Activated naive CD4-positive, alpha-beta T cell treated with anti-CD3 and anti-CD28 coated beads, Interleukin-2, amount 50 U/mL, for 72 hours (primary cell): ENCODE data around the gene BOK. TPM values are rescaled to one million over a fixed set of nuclear protein-coding genes. Genes with fewer than 3 reads are reported as not detected.
"Not testable (repeated sequence)": the region's sequence is repeated elsewhere in the genome, so short reads cannot be mapped to it uniquely, and the experiment has no call there.

Experiments used
- ATAC-seq, 2 donors: fragments of 150-1000 bp; cut with Tn5 transposase; 2 replicates each; pipeline ENCODE4 v1.10.0; 2021; ENCODE audit warnings: mild to moderate bottlenecking in 2 of 2, moderate library complexity in 2 of 2
- DNase-seq, 2 donors: peaks; one replicate each; pipeline ENCODE4 v3.0.0; 2021 to 2022; ENCODE audit warnings: low spot score in 2 of 2
- H3K27ac Mint-ChIP-seq, 2 donors: one replicate each; pipeline ENCODE4 v1.8.0; 2022; ENCODE audit warnings: mild to moderate bottlenecking in 2 of 2, mixed read lengths in 2 of 2
- H3K36me3 Mint-ChIP-seq, 2 donors: one replicate each; pipeline ENCODE4 v1.8.0; 2022; ENCODE audit warnings: mixed read lengths in 2 of 2
- H3K9me3 Mint-ChIP-seq, 2 donors: one replicate each; pipeline ENCODE4 v1.8.0; 2022; ENCODE audit warnings: mixed read lengths in 2 of 2
- total RNA-seq, 2 donors: library from RNA; stranded (reverse); gene quantifications; one replicate each; pipeline ENCODE4 v1.2.3, GENCODE V29; 2022

Gene BOK
- total RNA-seq, 2 donors from 2014 or later = 0.35 TPM; not detected in 1

DNA sequence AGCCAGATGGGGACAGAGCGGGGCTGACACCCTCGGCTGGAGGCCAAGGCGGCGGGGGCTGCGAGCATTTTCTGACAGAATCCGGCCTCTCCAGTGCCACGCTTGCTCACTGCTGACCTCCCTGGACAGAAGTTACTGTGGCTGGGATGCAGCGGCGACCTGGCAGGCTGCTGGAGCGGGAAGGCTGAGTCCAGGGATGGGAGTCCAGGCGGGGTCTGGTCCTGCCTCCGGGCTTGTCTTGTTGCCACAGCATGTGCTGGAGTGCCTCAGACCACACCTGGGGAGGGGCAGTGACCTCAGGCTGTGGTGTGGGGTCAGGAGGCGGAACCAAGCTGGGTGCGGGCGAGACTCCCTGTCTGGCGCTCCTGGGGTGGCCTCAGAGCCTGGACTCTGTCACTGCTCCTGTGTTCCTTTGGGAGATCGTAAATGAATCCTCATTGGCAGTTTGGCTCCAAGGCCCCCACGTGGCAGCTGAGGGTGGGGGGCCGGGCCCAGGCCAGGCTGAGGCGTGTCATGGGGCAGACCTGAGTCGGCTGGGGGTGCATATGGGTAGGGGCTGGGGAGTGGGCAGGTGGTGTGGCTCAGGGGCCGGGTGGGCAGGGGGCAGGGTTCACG is 5.5 kb downstream of the BOK start:
- no peak for DNase-seq
- H3K36me3 Mint-ChIP-seq = no peaks in the 10 kb centered on the region

DNA sequence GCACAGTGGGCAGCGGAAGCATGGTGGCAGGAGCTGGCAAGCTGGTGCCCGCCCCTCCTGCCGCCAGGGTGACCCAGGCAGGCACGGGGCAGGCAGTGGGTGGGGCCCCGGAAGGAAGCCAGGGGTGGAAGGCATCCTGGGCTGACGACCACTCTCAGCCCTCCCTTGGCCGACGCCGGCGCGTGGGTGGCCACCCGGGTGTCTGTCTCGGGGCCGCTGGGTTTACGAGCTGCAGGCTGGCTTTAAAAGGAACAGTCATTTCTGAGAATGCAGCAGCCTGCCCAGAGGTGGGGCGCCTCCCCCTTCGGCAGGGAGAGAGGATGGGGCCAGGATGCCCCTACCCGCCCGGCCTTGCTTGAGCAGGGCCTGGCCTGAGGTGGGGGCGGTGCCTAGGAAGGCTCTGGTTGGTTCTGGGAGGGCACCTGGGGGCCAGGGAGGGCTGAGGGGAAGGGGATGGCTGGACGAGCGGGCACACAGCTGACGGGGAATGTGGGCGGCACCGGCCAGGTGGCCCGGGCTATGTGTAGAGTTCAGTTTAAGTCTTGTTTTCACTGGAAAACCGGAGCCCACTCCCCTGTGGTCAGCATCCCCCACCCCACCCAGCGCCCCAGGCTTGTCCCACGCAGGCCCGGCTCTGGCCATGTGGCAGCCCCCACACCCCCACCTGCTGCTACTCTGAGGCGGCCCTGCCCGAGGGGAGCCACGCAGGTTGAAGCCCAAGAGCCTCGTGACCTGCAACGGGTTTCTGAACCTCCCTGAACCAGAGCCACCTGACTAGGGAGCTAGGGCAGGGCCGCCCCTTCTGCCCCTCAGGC is 6.3 kb downstream of the BOK start:
- no peak overlapping the region for H3K27ac Mint-ChIP-seq
- no peak for ATAC-seq
- no peaks in the 10 kb centered on the region for H3K9me3 Mint-ChIP-seq

More for the DNA sequence above, 5.5 kb downstream of the BOK start:
- Mint-ChIP-seq H3K27ac (no peak overlapping the region), H3K9me3 (no peaks in the 10 kb centered on the region)
- ATAC-seq = no peak

DNA sequence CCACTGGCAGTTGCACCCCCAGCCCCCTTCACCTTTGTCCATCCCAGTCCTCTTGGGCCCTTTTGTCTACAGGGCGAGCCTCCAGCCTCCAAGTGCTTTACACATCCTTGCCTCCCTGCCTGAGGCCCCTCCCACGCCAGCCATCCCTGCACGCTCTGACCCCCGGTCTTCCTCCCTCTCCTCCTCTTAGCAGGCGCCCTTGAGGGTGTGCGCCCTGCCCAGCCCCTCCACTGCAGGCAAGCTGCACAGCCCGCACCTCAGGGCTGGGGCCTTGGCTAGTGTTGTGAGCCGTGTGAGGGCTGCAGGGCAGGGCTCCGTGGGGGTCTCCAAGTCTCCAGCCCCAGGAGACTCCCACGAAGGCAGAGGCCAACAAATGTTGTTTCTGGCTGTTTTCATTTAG is 6.9 kb downstream of the BOK start:
- DNase-seq = no peak
- Mint-ChIP-seq H3K36me3 (no peaks in the 10 kb centered on the region), H3K9me3 (no peaks in the 10 kb centered on the region), H3K27ac (no peak overlapping the region)
- no peak for ATAC-seq

More for the DNA sequence above, 6.3 kb downstream of the BOK start:
- no peak for DNase-seq
- no peaks in the 10 kb centered on the region for H3K36me3 Mint-ChIP-seq

DNA sequence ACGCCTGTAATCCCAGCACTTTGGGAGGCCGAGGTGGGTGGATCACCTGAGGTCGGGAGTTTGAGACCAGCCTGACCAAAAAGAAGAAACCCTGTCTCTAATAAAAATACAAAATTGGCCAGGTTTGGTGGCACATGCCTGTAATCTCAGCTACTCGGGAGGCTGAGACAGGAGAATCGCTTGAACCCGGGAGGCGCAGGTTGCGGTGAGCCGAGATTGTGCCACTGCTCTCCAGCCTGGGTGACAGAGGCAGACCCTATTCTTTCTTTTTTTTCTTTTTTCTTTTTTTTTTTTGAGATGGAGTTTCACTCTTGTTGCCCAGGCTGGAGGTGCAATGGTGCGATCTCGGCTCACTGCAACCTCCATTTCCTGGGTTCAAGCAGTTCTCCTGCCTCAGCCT is 7.5 kb downstream of the BOK start:
- ATAC-seq, H3K9me3 Mint-ChIP-seq, H3K27ac Mint-ChIP-seq, DNase-seq, H3K36me3 Mint-ChIP-seq: not testable (repeated sequence)

DNA sequence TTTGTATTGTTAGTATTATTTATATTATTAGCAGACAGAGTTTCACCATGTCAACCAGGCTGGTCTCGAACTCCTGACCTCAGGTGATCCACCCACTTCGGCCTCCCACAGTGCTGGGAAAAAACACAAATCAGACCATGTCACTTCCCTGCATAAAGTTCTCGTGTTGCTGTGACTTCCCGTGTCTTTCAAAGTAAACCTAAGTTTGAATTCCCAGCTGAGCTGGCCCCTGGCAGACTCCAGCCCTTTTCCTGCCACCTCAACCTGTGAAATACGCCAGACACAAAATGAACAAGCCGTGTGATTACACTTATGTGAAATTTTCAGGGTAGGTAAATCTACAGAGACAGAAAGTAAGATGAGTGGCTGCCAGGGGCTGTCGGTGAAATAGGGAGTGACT is 7.9 kb downstream of the BOK start:
- Mint-ChIP-seq H3K27ac (no peak overlapping the region), H3K9me3 (no peaks in the 10 kb centered on the region), H3K36me3 (no peaks in the 10 kb centered on the region)
- ATAC-seq (no peak), DNase-seq (no peak)

DNA sequence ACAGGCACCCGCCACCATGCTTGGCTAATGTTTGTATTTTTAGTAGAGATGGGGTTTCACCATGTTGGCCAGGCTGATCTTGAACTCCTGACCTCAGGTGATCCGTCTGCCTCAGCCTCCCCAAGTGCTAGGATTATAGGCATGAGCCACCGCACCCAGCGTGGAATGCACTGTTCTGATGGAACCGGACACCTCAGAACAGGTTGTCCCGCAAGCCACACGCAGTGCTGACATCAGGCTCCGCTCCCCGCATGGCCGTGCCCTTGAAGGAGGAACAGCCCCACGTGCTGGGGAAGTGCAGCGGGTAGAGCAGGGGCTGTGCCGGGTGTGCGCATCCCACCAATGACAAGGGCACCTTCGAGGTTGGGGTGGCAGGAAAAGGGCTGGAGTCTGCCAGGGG is 8.7 kb downstream of the BOK start:
- DNase-seq, H3K36me3 Mint-ChIP-seq, ATAC-seq, H3K9me3 Mint-ChIP-seq: not testable (repeated sequence)
- H3K27ac Mint-ChIP-seq = peak overlapping the region in 1 of 2 donors; percentile 60

DNA sequence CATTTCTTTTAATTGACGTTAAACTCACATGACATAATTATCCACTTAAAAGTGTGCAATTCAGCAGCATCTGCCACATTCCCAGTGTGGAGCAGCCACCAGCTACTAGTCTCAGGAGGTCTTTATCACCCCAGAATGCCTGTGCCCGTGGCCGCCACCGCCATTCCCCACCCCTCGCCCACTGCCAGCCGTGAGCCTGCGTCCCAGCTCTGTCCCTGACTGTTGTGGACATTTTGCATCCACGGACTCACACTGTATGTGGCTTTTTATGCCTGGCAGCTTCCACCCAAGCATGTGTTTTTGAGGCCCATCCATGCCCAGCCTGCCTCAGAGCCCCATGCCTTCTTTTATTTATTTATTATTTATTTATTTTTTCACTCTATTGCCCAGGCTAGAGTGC is 9.2 kb downstream of the BOK start:
- Mint-ChIP-seq H3K27ac (no peak overlapping the region), H3K36me3 (no peaks in the 10 kb centered on the region), H3K9me3 (no peaks in the 10 kb centered on the region)
- ATAC-seq (no peak), DNase-seq (no peak)

DNA sequence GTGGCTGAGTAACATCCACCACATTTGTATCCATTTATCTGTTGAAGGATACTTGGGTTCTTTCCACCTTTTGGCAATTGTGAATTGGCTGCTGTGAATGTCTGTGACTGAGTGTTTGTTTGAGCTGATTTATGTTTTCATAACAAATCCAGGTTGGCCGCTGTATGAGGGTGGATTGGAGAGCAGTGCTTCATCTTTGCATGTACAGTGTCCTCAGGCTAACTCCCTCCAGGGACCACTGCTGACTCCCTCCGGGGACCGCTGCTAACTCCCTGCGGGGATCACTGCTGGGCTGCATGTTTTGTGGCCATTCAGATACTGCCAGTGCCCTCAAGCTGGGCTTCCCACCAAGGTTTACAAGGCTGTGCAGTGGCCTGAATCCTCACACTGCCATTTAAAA is 10.2 kb downstream of the BOK start:
- Mint-ChIP-seq H3K9me3 (no peaks in the 10 kb centered on the region), H3K27ac (no peak overlapping the region), H3K36me3 (no peaks in the 10 kb centered on the region)
- DNase-seq (no peak), ATAC-seq (no peak)

DNA sequence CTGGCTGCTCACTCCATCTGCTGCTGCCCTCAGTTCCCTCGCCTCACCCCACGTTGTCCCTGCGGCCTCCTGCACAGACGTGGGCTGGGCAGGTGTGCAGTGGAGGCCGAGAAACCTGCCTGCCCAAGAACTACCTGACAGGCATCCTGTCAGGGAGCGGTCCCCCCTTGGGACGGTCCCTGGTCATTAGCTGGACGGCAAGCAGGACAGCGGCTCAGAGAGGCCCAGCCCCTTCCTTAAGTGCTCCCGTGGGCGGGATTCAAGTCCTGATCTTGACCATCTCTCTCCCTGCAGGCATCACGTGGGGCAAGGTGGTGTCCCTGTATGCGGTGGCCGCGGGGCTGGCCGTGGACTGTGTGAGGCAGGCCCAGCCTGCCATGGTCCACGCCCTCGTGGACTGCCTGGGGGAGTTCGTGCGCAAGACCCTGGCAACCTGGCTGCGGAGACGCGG is 11.3 kb downstream of the BOK start:
- no peak for DNase-seq

DNA sequence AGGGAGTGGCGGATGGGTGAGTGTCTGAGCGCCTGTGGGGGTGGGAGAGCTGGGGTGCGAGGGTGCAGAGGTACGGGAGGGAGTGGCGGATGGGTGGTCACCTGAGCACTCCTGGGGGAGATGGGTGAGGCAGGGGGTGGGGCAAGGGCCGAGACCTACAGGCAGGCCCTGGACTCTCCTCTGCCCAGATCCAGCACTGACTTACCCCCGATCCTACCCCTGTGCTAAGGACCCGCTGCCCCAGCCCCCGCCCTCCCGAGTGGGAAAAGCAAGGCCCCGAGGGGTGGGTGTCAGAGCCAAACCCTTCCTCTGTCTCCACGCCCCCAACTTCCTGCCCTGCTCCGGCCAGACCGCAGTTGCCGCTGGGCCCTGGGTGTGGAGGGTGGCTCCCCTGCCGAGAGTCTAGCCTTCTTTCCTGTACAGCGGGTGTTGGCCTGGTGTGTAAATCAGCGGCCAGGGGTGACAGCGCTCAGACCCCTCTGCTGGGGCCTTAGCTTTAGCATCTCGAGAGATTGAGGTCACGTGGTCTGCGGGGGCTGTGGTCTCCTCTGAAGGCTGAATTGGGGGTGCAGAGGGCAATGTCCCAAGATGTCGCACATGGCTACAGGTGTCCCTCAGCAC is 12.5 kb downstream of the BOK start:
- no peaks in the 10 kb centered on the region for H3K36me3 Mint-ChIP-seq
- no peak for ATAC-seq

More for the DNA sequence above, 11.3 kb downstream of the BOK start:
- Mint-ChIP-seq H3K27ac (peak overlapping the region in 1 of 2 donors; percentile 39), H3K36me3 (no peaks in the 10 kb centered on the region), H3K9me3 (no peaks in the 10 kb centered on the region)
- ATAC-seq = no peak

DNA sequence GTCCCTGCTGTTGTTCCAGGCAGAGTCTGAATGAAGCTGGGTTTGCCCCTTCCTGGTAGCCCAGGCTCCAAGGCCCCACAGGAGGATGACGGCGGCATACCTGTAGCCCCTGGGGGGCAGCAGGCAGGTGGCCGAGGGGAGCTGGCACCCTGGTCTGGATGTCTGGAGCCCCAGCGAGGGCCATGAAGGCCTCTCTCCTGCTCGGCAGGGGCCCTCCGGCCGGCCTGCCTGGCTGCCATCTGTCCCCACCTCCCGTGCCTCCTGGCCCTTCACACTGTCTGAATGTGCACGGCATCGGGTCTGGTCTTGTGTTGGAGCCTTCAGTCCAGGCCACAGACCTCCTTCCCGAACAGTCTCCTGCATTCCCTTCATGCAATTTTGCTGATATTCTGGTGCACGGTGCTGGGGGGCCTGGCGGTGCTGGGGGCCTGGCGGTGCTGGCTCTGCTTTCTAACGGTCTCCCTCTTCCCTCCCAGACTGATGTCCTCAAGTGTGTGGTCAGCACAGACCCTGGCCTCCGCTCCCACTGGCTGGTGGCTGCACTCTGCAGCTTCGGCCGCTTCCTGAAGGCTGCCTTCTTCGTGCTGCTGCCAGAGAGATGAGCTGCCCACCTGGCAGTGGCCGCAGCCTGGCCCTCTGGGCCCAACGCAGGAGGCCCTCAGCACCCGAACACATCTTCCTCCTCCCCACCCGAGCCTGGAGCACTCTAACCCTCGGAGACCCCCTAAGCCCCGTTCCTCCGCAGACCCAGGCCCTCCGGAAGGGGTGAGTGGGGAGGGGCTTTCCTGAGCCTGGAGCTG is 13.5 kb downstream of the BOK start:
- H3K27ac Mint-ChIP-seq = no peak overlapping the region
- ATAC-seq (peak in 1 of 2 donors; percentile 22), DNase-seq (no peak)
- no peaks in the 10 kb centered on the region for H3K9me3 Mint-ChIP-seq
- no peaks in the 10 kb centered on the region for H3K36me3 Mint-ChIP-seq

More for the DNA sequence above, 12.5 kb downstream of the BOK start:
- no peak for DNase-seq
- Mint-ChIP-seq H3K9me3 (no peaks in the 10 kb centered on the region), H3K27ac (no peak overlapping the region)

DNA sequence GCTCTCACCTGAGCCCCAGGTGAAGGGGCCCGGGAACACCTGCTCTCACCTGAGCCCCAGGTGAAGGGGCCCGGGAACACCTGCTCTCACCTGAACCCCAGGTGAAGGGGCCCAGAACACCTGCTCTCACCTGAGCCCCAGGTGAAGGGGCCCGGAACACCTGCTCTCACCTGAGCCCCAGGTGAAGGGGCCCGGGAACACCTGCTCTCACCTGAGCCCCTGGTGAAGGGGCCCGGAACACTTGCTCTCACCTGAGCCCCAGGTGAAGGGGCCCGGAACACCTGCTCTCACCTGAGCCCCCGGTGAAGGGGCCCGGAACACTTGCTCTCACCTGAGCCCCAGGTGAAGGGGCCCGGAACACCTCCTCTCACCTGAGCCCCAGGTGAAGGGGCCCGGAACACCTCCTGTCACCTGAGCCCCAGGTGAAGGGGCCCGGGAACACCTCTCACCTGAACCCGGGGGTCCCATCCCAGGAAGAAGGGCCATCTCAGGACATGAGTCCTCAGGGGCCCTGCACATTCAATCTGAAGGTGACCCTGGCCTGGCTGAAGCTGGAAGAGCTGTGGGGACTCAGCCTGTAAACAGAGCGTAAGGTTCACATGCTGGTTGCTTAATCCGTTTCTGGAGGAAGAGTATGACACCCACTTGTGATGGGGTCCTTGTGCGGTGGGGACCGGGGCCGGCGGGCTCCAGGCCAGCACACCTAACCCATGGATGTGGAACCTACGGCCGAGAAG is 14.5 kb downstream of the BOK start:
- not testable (repeated sequence) for ATAC-seq, DNase-seq, H3K9me3 Mint-ChIP-seq, H3K36me3 Mint-ChIP-seq
- peak overlapping the region in 1 of 2 donors; percentile 55 for H3K27ac Mint-ChIP-seq

DNA sequence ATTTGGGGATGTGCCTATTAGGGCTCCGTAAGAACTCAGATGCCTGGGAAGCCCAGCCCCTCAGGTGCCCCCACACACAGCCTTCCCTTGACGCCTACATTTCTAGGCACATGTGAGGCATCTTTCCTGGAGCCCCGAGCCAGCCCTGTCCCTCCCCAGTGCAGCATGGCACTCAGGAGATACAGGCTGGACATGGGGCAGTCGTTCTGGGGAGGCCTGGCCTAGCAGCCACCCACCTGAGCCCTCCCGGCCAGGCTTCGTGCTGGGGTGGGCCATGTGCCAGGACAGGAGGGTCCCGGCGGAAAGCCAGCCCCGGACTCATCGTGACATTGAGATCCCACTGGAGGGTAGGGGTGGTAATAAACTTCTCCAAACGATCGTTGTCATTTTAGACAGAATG is 15.2 kb downstream of the BOK start:
- ATAC-seq = peak in 1 of 2 donors; percentile 13
- DNase-seq = no peak
- Mint-ChIP-seq H3K36me3 (no peaks in the 10 kb centered on the region), H3K27ac (no peak overlapping the region), H3K9me3 (no peaks in the 10 kb centered on the region)

DNA sequence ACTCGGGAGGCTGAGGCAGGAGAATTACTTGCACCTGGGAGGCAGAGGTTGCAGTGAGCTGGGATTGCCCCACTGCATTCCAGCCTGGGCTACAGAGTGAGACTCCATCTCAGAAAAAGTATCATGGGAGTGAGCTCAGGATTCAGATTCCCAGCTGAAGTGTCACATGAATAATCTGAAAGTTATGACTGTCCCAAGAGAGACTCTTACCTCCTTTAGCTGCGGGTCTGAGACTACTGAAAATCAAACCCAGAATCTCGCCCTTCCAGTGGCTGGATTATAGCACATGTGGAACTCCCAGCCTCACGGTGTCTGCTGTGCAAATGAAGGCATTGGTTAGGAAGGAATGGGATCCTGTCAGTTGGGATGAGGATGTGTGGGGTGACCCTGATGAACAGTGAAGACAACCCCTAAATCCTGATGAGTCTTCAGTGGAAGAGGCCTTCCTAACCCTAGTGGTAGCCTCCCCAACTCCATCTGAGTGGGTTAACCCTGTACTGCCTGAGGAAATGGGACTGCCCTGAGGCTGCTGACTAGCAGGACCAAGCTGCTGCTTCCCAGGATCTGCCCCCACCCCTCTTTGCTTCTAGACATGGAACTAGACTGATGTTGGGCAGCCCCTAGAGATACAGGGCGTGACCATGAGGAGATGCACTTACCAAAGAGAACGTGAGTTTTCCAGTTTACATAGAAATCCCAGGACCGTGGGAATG is 16.5 kb downstream of the BOK start:
- no peak overlapping the region for H3K27ac Mint-ChIP-seq
- no peak for DNase-seq
- no peaks in the 10 kb centered on the region for H3K9me3 Mint-ChIP-seq
- H3K36me3 Mint-ChIP-seq = no peaks in the 10 kb centered on the region
- no peak for ATAC-seq

DNA sequence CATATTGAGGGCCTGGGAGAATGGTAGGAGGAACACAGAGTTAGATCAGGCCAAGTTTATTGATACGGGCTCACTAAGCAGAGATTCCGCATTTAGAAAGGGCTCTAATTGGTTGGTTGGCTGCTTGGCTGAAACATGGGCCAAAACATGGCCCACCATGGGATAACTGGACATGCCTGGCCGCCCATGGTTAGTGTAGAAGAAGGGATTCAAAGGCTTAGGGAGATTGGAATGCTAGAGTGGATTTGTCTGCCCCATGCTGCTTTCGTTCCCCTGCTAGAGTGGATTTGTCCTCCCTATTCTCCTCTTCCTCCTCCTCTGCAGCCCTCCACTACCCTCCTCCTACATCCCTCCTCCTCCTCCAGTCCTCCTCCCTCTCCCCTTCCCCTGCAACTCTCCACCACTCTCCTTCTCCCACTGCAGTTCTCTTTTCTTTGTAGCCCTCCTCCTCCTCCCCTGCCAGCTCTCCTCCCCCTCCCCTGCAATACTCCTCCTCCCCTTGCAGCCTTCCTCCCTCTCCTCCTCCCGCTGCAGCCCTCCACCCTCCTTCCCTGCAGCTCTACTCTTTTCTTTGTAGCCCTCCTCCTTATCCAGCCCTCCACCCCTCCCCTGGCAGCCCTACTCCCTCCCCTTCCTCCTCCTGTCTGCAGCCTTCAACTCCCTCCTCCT is 17.2 kb downstream of the BOK start:
- DNase-seq = no peak
- no peak for ATAC-seq
- Mint-ChIP-seq H3K9me3 (no peaks in the 10 kb centered on the region), H3K27ac (no peak overlapping the region), H3K36me3 (no peaks in the 10 kb centered on the region)
